Mesothelial cell of epicardium (in vitro differentiated cells): ENCODE data around the gene FLOT1. TPM values are rescaled to one million over a fixed set of nuclear protein-coding genes. Genes with fewer than 3 reads are reported as not detected.

ENCODE experiments used
- DNase-seq, 2 experiments: peaks; one replicate each; pipeline ENCODE4 v3.0.0; 2021; ENCODE audit warnings: low spot score in 2 of 2; ENCODE audit not compliant: unreplicated experiment in 2 of 2
- H3K27ac Mint-ChIP-seq: 2 replicates; pipeline ENCODE4 v1.8.0; 2021; ENCODE audit warnings: mixed read lengths
- H3K27me3 Mint-ChIP-seq: 2 replicates; pipeline ENCODE4 v1.8.0; 2021; ENCODE audit warnings: low read depth, mixed read lengths
- H3K36me3 Mint-ChIP-seq: 2 replicates; pipeline ENCODE4 v1.8.0; 2021; ENCODE audit warnings: mixed read lengths
- H3K4me1 Mint-ChIP-seq: 2 replicates; pipeline ENCODE4 v1.8.0; 2021; ENCODE audit warnings: mixed read lengths
- H3K4me3 Mint-ChIP-seq: 2 replicates; pipeline ENCODE4 v1.8.0; 2021; ENCODE audit warnings: mild to moderate bottlenecking, moderate library complexity, mixed read lengths
- H3K9me3 Mint-ChIP-seq: 2 replicates; pipeline ENCODE4 v1.8.0; 2021; ENCODE audit warnings: mixed read lengths
- total RNA-seq: library from RNA; stranded (reverse); gene quantifications from 3 replicates; pipeline ENCODE4 v1.2.1, GENCODE V29; 2021
- TF ChIP-seq, protein P1 (sequence below): fragments of 200-600 bp; sonication (generic); IDR thresholded peaks from one replicate; pipeline ENCODE4 v1.5.0; 2021; ENCODE audit warnings: antibody characterized with exemption; ENCODE audit not compliant: unreplicated experiment

Gene FLOT1
- total RNA-seq, 1 donor from 2014 or later = 101 TPM

DNA sequence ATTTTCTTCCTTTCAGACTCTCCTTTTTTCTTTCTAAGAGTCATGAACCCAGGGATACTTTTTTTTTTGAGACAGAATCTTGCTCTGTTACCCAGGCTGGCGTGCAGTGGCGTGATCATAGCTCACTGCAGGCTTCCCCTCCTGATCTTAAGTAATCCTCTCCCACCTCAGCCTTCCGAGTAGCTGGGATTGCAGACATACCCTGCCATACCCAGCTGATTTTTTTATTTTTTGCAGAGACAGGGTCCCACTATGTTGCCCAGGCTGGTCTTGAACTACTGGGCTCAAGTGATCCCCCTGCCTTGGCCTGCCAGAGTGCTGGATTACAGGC, 34.6 kb upstream of the FLOT1 start:
- peaks cover 67% of the 10 kb centered on the region for H3K4me1 Mint-ChIP-seq
- H3K27ac Mint-ChIP-seq = peak overlapping the region; percentile 88
- no peak for DNase-seq
- H3K36me3 Mint-ChIP-seq = peaks cover 2% of the 10 kb centered on the region
- no peak overlapping the region for H3K4me3 Mint-ChIP-seq
- H3K27me3 Mint-ChIP-seq = no peaks in the 10 kb centered on the region
- H3K9me3 Mint-ChIP-seq = peaks cover 6% of the 10 kb centered on the region
- TF ChIP-seq, protein P1, sequence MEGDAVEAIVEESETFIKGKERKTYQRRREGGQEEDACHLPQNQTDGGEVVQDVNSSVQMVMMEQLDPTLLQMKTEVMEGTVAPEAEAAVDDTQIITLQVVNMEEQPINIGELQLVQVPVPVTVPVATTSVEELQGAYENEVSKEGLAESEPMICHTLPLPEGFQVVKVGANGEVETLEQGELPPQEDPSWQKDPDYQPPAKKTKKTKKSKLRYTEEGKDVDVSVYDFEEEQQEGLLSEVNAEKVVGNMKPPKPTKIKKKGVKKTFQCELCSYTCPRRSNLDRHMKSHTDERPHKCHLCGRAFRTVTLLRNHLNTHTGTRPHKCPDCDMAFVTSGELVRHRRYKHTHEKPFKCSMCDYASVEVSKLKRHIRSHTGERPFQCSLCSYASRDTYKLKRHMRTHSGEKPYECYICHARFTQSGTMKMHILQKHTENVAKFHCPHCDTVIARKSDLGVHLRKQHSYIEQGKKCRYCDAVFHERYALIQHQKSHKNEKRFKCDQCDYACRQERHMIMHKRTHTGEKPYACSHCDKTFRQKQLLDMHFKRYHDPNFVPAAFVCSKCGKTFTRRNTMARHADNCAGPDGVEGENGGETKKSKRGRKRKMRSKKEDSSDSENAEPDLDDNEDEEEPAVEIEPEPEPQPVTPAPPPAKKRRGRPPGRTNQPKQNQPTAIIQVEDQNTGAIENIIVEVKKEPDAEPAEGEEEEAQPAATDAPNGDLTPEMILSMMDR = no peak

DNA sequence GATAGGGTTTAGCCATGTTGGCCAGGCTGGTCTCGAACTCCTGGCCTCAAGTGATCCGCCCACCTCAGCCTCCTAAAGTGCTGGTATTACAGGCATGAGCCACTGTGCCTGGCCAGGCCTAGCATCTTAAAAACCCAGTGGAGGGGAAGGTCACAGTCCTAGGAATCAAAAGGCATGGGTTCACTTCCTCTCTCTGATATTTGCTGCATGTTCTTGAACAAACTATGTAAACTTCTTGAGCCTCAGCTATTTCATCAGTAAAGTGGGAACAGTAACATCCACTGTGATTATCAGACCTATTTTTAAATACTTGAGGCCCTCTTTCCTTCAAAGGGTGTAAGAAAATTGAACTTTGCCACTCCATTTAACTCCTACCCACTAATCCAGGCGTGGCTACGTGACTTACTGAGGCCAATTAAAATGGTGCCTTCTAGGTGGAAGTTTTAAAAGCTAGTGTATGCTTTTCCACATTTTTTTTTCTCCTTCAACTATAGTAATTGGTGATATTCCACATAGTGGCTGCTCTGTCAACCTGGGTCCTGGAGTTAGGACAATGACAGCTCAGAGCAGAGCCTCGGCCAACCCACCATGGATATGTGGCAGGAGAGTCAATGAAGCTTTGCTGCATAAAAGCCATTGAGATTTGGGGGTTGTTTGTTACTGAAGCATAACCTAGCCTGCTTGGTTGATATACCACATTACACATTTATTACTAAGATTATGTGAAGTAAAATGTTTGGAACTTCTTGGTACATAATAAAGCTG, 34.1 kb upstream of the FLOT1 start:
- no peak for DNase-seq
- TF ChIP-seq, protein P1 = no peak
- Mint-ChIP-seq H3K27me3 (no peaks in the 10 kb centered on the region), H3K4me1 (peaks cover 62% of the 10 kb centered on the region), H3K36me3 (no peaks in the 10 kb centered on the region), H3K9me3 (peaks cover 6% of the 10 kb centered on the region), H3K27ac (no peak overlapping the region), H3K4me3 (no peak overlapping the region)

DNA sequence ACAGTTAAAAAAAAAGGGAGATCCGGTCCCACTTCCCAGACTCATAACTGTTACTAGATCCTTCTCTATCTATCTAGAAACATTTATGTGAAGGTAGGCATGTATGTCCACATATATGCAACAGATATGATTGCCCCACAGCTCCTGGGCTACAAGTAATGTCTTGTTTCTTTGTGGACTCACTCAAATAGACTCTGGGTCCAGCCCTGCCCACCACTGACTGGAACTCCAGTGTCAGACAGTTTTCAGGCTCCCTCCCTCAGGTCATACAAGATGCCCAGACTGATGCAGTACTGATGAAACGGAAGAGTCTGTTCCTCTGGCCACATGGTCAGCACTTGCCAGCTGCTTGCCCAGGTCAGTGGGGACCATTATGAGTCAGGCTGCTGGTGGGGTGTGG, 32.6 kb upstream of the FLOT1 start:
- Mint-ChIP-seq H3K4me3 (no peak overlapping the region), H3K36me3 (no peaks in the 10 kb centered on the region), H3K4me1 (peaks cover 53% of the 10 kb centered on the region), H3K27ac (peak overlapping the region; percentile 55), H3K27me3 (no peaks in the 10 kb centered on the region), H3K9me3 (no peaks in the 10 kb centered on the region)
- TF ChIP-seq, protein P1 = no peak
- DNase-seq = no peak

DNA sequence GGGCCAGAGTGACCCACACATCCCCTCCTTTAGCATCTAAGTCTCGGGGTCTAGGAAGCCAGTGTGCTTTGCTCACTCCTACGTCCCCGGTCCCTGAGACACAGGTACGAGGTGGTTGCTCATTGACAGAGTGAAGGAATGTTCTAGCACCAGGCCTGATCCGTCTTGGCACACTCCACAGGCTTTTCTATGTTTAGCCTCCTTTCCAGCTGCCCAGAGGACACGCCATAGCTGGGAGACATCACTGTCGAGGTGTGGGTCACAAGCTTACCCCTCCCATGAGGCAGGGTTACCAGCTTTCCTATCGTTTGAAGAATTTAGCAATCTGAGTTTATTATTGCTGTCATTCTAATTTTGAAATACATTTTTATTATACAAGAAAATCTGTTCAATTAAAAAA, 32.2 kb upstream of the FLOT1 start:
- no peak overlapping the region for H3K4me3 Mint-ChIP-seq
- TF ChIP-seq, protein P1 = no peak
- no peak overlapping the region for H3K27ac Mint-ChIP-seq
- no peaks in the 10 kb centered on the region for H3K36me3 Mint-ChIP-seq
- DNase-seq = no peak
- no peaks in the 10 kb centered on the region for H3K9me3 Mint-ChIP-seq
- H3K27me3 Mint-ChIP-seq = no peaks in the 10 kb centered on the region
- peaks cover 53% of the 10 kb centered on the region for H3K4me1 Mint-ChIP-seq

DNA sequence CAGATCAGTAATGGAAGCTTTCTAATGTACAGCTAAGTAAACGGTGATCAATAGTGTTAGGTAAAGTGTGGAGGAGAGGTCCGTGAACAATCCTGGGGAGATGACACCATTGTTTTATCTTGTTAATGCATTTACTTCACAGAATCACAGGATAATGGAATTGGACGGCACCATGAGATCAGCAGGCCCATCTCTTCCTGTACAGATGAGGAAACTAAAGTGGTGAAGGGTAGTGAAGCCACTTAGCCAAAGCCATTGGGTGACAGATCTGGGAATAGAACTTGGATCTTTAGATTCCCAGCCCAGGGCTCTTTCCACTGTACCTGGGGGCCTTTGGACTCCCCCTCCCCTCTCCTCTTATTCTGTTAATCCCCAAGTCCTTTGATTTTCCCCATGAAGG, 28.1 kb upstream of the FLOT1 start:
- H3K9me3 Mint-ChIP-seq = no peaks in the 10 kb centered on the region
- no peaks in the 10 kb centered on the region for H3K36me3 Mint-ChIP-seq
- H3K27ac Mint-ChIP-seq = peak overlapping the region; percentile 99
- TF ChIP-seq, protein P1 = no peak
- no peaks in the 10 kb centered on the region for H3K27me3 Mint-ChIP-seq
- no peak overlapping the region for H3K4me3 Mint-ChIP-seq
- H3K4me1 Mint-ChIP-seq = peaks cover 59% of the 10 kb centered on the region
- DNase-seq = no peak
